ENCODE data around the gene SEMA3A. TPM values are rescaled to one million over a fixed set of nuclear protein-coding genes. Genes with fewer than 3 reads are reported as not detected.
"Not testable (repeated sequence)": the region's sequence is repeated elsewhere in the genome, so short reads cannot be mapped to it uniquely, and the experiment has no call there.

SEMA3A gene
- total and polyA plus RNA-seq, 9 donors, result 15.6 to 42.7 (median 27.9) TPM

DNA sequence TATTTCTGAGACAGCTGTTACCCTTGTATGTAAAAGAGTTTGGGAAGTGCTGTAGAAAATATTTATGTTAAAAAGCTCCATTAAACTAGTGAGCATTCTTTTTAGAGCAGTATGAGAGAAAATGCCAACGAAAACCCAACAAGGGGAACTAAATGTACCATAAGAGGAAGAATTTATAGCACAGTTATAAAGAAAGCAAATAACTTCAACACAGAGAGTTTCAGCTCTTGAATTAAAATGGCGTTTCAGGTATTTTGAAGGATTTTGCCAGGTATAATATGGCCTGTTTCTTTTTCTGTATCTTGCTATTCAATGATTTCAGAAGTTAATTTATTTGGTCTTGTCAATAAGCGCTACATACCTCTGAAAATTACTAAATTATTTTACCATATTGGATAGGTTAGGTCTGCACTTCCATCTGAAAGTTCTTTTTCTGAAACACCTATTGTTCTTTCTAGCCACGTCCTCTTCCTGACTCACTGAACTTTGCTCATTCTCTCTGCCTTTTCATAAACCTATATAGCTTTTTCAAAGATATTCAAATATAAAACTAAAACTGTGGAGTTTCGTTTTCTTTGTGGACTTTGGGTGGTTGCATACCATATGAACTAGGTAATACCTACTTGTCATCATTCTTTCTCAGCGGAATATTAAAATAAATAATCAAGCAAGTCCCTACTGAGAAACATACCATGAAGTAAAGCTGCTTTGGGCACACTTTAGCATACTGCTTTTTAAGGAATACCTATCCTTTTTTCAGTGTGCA, 136.1 kb downstream of the SEMA3A start:
- Histone ChIP-seq H3K9me3 (replicated peaks; ENCODE audit: control insufficient read depth, low read depth, low read length) (no peaks in the 10 kb centered on the region), H3K27ac (ENCODE audit: low read length) (no peak overlapping the region), H3K36me3 (ENCODE audit: control insufficient read depth, insufficient read depth, low read length) (no peaks in the 10 kb centered on the region), H3K4me3 (ENCODE audit: low read length) (no peak overlapping the region), H3K4me1 (ENCODE audit: control insufficient read depth, insufficient read depth, low read length) (no peaks in the 10 kb centered on the region), H3K27me3 (ENCODE audit: control insufficient read depth, insufficient read depth, low read length) (no peaks in the 10 kb centered on the region)
- no CpG with 5 or more reads among the region's 6 CpGs for WGBS (ENCODE audit: insufficient coverage)
- DNase-seq, result peak; percentile 15

GRCh38 chr7:84057576-84057975, 137.0 kb downstream of the SEMA3A start:
- Histone ChIP-seq H3K36me3 (ENCODE audit: control insufficient read depth, insufficient read depth, low read length) (no peaks in the 10 kb centered on the region), H3K27ac (ENCODE audit: low read length) (no peak overlapping the region), H3K4me3 (ENCODE audit: low read length) (no peak overlapping the region), H3K9me3 (replicated peaks; ENCODE audit: control insufficient read depth, low read depth, low read length) (no peaks in the 10 kb centered on the region), H3K27me3 (ENCODE audit: control insufficient read depth, insufficient read depth, low read length) (no peaks in the 10 kb centered on the region), H3K4me1 (ENCODE audit: control insufficient read depth, insufficient read depth, low read length) (no peaks in the 10 kb centered on the region)
- WGBS (ENCODE audit: insufficient coverage), result no CpG with 5 or more reads among the region's 2 CpGs
- DNase-seq, result no peak

DNA sequence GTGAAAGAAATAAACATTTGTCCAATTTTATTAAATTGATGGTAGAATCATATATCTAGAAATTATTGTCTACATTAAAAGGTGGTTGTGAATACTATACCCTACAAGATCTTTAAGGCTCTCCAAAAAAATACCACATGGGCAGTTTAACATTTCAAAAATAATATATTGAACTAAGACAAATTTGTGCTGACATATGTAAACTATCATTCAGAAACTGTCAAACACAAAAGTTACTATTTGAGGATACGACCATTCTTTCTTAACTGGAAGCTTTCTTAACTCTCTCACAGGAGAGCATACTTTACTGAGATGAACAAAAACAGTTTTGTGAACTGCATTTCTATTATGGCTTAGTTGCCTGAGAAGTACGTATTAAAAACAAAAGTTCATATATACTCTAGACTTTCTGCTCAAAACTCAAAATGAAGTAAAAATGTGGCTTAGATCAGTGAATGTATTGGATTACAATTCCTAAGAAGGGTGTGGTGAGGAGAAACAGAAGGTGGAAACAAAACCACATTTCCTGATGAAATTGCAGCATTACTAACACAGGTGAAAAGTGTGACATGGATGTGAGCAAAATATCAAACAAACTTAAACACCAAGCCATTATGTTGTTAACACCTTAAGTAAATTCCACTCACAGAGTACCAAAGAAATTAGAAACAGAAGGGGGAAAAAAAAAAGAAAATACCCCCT, 138.5 kb downstream of the SEMA3A start:
- Histone ChIP-seq H3K27me3 (ENCODE audit: control insufficient read depth, insufficient read depth, low read length) (no peaks in the 10 kb centered on the region), H3K36me3 (ENCODE audit: control insufficient read depth, insufficient read depth, low read length) (no peaks in the 10 kb centered on the region), H3K4me3 (ENCODE audit: low read length) (no peak overlapping the region), H3K9me3 (replicated peaks; ENCODE audit: control insufficient read depth, low read depth, low read length) (no peaks in the 10 kb centered on the region), H3K4me1 (ENCODE audit: control insufficient read depth, insufficient read depth, low read length) (no peaks in the 10 kb centered on the region), H3K27ac (ENCODE audit: low read length) (no peak overlapping the region)
- no CpG with 5 or more reads among the region's 2 CpGs for WGBS (ENCODE audit: insufficient coverage)
- no peak for DNase-seq

DNA sequence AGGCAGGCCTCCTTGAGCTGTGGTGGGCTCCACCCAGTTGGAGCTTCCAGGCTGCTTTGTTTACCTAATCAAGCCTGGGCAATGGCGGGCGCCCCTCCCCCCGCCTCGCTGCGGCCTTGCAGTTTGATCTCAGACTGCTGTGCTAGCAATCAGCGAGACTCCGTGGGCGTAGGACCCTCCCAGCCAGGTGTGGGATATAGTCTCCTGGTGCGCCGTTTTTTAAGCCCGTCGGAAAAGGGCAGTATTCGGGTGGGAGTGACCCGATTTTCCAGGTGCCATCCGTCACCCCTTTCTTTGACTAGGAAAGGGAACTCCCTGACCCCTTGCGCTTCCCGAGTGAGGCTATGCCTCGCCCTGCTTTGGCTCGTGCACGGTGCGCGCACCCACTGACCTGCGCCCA, 139.4 kb downstream of the SEMA3A start:
- not testable (repeated sequence) for H3K4me1 ChIP-seq (ENCODE audit: control insufficient read depth, insufficient read depth, low read length); H3K36me3 ChIP-seq (ENCODE audit: control insufficient read depth, insufficient read depth, low read length); H3K9me3 ChIP-seq (replicated peaks; ENCODE audit: control insufficient read depth, low read depth, low read length); H3K27ac ChIP-seq (ENCODE audit: low read length); H3K4me3 ChIP-seq (ENCODE audit: low read length); DNase-seq; H3K27me3 ChIP-seq (ENCODE audit: control insufficient read depth, insufficient read depth, low read length)
- 96% methylated on average over 9 of the region's 23 CpGs for whole genome bisulfite sequencing (ENCODE audit: insufficient coverage)

- no peaks in the 10 kb centered on the region for H3K27me3 ChIP-seq (ENCODE audit: control insufficient read depth, insufficient read depth, low read length)
- DNase-seq, result no peak
- H3K36me3 ChIP-seq (ENCODE audit: control insufficient read depth, insufficient read depth, low read length), result no peaks in the 10 kb centered on the region
- no peak overlapping the region for H3K27ac ChIP-seq (ENCODE audit: low read length)
- H3K4me1 ChIP-seq (ENCODE audit: control insufficient read depth, insufficient read depth, low read length), result no peaks in the 10 kb centered on the region
- H3K4me3 ChIP-seq (ENCODE audit: low read length), result no peak overlapping the region
- no peaks in the 10 kb centered on the region for H3K9me3 ChIP-seq (replicated peaks; ENCODE audit: control insufficient read depth, low read depth, low read length)
Measured at GRCh38 chr7:84049071-84049836, 145.3 kb downstream of the SEMA3A start.

GRCh38 chr7:84047085-84047484, 147.5 kb downstream of the SEMA3A start:
- Histone ChIP-seq H3K9me3 (replicated peaks; ENCODE audit: control insufficient read depth, low read depth, low read length) (no peaks in the 10 kb centered on the region), H3K27ac (ENCODE audit: low read length) (no peak overlapping the region), H3K4me1 (ENCODE audit: control insufficient read depth, insufficient read depth, low read length) (no peaks in the 10 kb centered on the region), H3K27me3 (ENCODE audit: control insufficient read depth, insufficient read depth, low read length) (no peaks in the 10 kb centered on the region), H3K4me3 (ENCODE audit: low read length) (no peak overlapping the region), H3K36me3 (ENCODE audit: control insufficient read depth, insufficient read depth, low read length) (no peaks in the 10 kb centered on the region)
- no peak for DNase-seq
- no CpG with 5 or more reads among the region's 2 CpGs for WGBS (ENCODE audit: insufficient coverage)

DNA sequence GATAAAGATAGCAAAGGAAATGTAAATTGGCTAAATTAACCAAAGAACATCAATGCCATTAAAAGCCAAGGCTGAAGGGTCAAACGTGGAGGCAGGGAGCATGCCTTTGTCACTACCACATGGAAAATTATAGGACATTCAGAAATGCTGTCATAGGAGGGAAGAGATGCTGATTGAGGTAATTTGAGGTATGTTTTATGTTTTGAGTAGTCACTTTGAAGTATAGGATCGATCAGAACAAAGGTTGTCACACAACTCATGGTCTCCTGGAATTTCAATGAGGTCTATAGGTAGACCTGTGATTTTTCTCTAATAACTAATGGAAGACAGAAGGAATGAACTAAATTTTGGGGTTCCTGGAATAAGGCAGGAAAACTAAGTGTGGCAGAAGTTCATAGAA, 149.8 kb downstream of the SEMA3A start:
- no peaks in the 10 kb centered on the region for H3K9me3 ChIP-seq (replicated peaks; ENCODE audit: control insufficient read depth, low read depth, low read length)
- H3K27me3 ChIP-seq (ENCODE audit: control insufficient read depth, insufficient read depth, low read length), result no peaks in the 10 kb centered on the region
- H3K4me3 ChIP-seq (ENCODE audit: low read length), result no peak overlapping the region
- H3K27ac ChIP-seq (ENCODE audit: low read length), result no peak overlapping the region
- no peak for DNase-seq
- WGBS (ENCODE audit: insufficient coverage), result 88% methylated on average over 1 of the region's 2 CpGs
- H3K4me1 ChIP-seq (ENCODE audit: control insufficient read depth, insufficient read depth, low read length), result no peaks in the 10 kb centered on the region
- no peaks in the 10 kb centered on the region for H3K36me3 ChIP-seq (ENCODE audit: control insufficient read depth, insufficient read depth, low read length)

GRCh38 chr7:84043661-84044191, 150.9 kb downstream of the SEMA3A start:
- H3K4me3 ChIP-seq (ENCODE audit: low read length), result no peak overlapping the region
- no peak for DNase-seq
- no peaks in the 10 kb centered on the region for H3K27me3 ChIP-seq (ENCODE audit: control insufficient read depth, insufficient read depth, low read length)
- H3K4me1 ChIP-seq (ENCODE audit: control insufficient read depth, insufficient read depth, low read length), result no peaks in the 10 kb centered on the region
- no peaks in the 10 kb centered on the region for H3K9me3 ChIP-seq (replicated peaks; ENCODE audit: control insufficient read depth, low read depth, low read length)
- WGBS (ENCODE audit: insufficient coverage), result 0% methylated on average over 1 of the region's 1 CpG
- no peaks in the 10 kb centered on the region for H3K36me3 ChIP-seq (ENCODE audit: control insufficient read depth, insufficient read depth, low read length)
- H3K27ac ChIP-seq (ENCODE audit: low read length), result no peak overlapping the region

- peak; percentile 36 for DNase-seq
- Histone ChIP-seq H3K27ac (ENCODE audit: low read length) (peak overlapping the region; percentile 29), H3K4me3 (ENCODE audit: low read length) (no peak overlapping the region), H3K27me3 (ENCODE audit: control insufficient read depth, insufficient read depth, low read length) (no peaks in the 10 kb centered on the region), H3K4me1 (ENCODE audit: control insufficient read depth, insufficient read depth, low read length) (no peaks in the 10 kb centered on the region), H3K36me3 (ENCODE audit: control insufficient read depth, insufficient read depth, low read length) (no peaks in the 10 kb centered on the region), H3K9me3 (replicated peaks; ENCODE audit: control insufficient read depth, low read depth, low read length) (no peaks in the 10 kb centered on the region)
- no CpG with 5 or more reads among the region's 7 CpGs for WGBS (ENCODE audit: insufficient coverage)
Measured at GRCh38 chr7:84042110-84042539, 152.5 kb downstream of the SEMA3A start.

- no peaks in the 10 kb centered on the region for H3K36me3 ChIP-seq (ENCODE audit: control insufficient read depth, insufficient read depth, low read length)
- peak overlapping the region; percentile 16 for H3K27ac ChIP-seq (ENCODE audit: low read length)
- no peak for DNase-seq
- H3K4me3 ChIP-seq (ENCODE audit: low read length), result no peak overlapping the region
- H3K27me3 ChIP-seq (ENCODE audit: control insufficient read depth, insufficient read depth, low read length), result no peaks in the 10 kb centered on the region
- H3K4me1 ChIP-seq (ENCODE audit: control insufficient read depth, insufficient read depth, low read length), result no peaks in the 10 kb centered on the region
- H3K9me3 ChIP-seq (replicated peaks; ENCODE audit: control insufficient read depth, low read depth, low read length), result no peaks in the 10 kb centered on the region
- 60% methylated on average over 2 of the region's 5 CpGs for WGBS (ENCODE audit: insufficient coverage)
Measured at GRCh38 chr7:84041649-84042048, 152.9 kb downstream of the SEMA3A start.

Measured in muscle of leg (tissue), 11 donors.